K562 (cell line): ENCODE results near the gene JHY. TPM values are rescaled to one million over a fixed set of nuclear protein-coding genes. Genes with fewer than 3 reads are reported as not detected.

Experiments
- ATAC-seq: fragments of 200-7000 bp; cut with Tn5 transposase; 3 replicates; pipeline ENCODE4 v1.9.1; 2020; ENCODE audit warnings: moderate library complexity
- BruUV-seq: library from RNA; stranded (reverse); fragments of 400-500 nt; replicated peaks from 2 replicates; lab custom pipeline; 2021; lab: Mats Ljungman, UMichigan
- CTCF ChIA-PET: fragments of 300-600 bp; formaldehyde crosslinking; extraction: SDS; loops from one replicate; lab custom pipeline; 2021; ENCODE audit warnings: low intra/inter-chr PET ratio; lab: Yijun Ruan, JAX
- POLR2A ChIA-PET: fragments of 300-600, 350-650 bp; sonication (Branson Sonifier 250); formaldehyde crosslinking; extraction: SDS; loops from one replicate; lab custom pipeline; 2021; ENCODE audit warnings: antibody characterized with exemption, inconsistent platforms; lab: Yijun Ruan, JAX
- DNase-seq, 4 experiments: peaks; one replicate each; pipeline versions ENCODE4 v3.0.0 to v3.0.0-alpha.2; 2011 to 2018; ENCODE audit warnings: low spot score in 3 of 4, mixed read lengths in 3 of 4; ENCODE audit errors: extremely low read depth in 1 of 4
- FAIRE-seq: peaks from 2 replicates; lab custom pipeline; 2011; peaks lifted over from hg19 to GRCh38; lab: Jason Lieb, UNC
- H2AFZ ChIP-seq: 2 replicates; pipeline ENCODE4 v1.6.0; 2011; ENCODE audit warnings: low read depth, low read length, control low read depth, inconsistent platforms
- H3K27ac ChIP-seq: fragments of 200-600 bp; 3 replicates; pipeline ENCODE4 v1.8.0; 2011; ENCODE audit warnings: low read depth, mild to moderate bottlenecking, control low read depth, inconsistent platforms, low read length, moderate library complexity, mixed read lengths; ENCODE audit errors: extremely low read depth
- H3K27me3 ChIP-seq, 2 experiments: fragments of 300-600 bp in 1 of 2; 2 replicates in 1 of 2; 3 replicates in 1 of 2; pipeline versions ENCODE4 v1.6.0 to v1.8.0; 2011; ENCODE audit warnings: inconsistent platforms in 2 of 2, low read length in 2 of 2, mild to moderate bottlenecking in 1 of 2, mixed read lengths in 1 of 2, moderate library complexity in 1 of 2; ENCODE audit not compliant: control insufficient read depth in 2 of 2, insufficient read depth in 2 of 2
- H3K36me3 ChIP-seq: fragments of 300-600 bp; 3 replicates; pipeline ENCODE4 v1.8.0; 2011; ENCODE audit warnings: mild to moderate bottlenecking, low read length, inconsistent platforms; ENCODE audit not compliant: control insufficient read depth, insufficient read depth
- H3K4me1 ChIP-seq, 2 experiments: fragments of 200-600 bp in 1 of 2; replicated peaks in 1 of 2; 2 replicates in 1 of 2; 3 replicates in 1 of 2; pipeline versions ENCODE4 v1.5.1 to v1.8.0; 2011; ENCODE audit warnings: inconsistent platforms in 2 of 2, low read length in 2 of 2, mild to moderate bottlenecking in 1 of 2, mixed read lengths in 1 of 2, moderate library complexity in 1 of 2; ENCODE audit not compliant: control insufficient read depth in 2 of 2, insufficient read depth in 2 of 2
- H3K4me2 ChIP-seq: 2 replicates; pipeline ENCODE4 v1.6.1; 2011; ENCODE audit warnings: low read length, control low read depth, inconsistent platforms, mixed read lengths; ENCODE audit not compliant: insufficient read depth
- H3K4me3 ChIP-seq: fragments of 200-600 bp; sonication (generic), shearing (Covaris generic); 2 replicates; pipeline ENCODE4 v1.5.1; 2016; ENCODE audit warnings: control low read depth, inconsistent platforms
- H3K79me2 ChIP-seq: fragments of 200-600 bp; 3 replicates; pipeline ENCODE4 v1.8.0; 2011; ENCODE audit warnings: low read length, inconsistent platforms; ENCODE audit not compliant: control insufficient read depth, insufficient read depth
- H3K9ac ChIP-seq, 2 experiments: 2 replicates each; pipeline versions ENCODE4 v1.6.0 to v1.6.1; 2011; ENCODE audit warnings: low read depth in 2 of 2, low read length in 2 of 2, control low read depth in 1 of 2, inconsistent platforms in 1 of 2, mild to moderate bottlenecking in 1 of 2, mixed read lengths in 1 of 2; ENCODE audit not compliant: insufficient read depth in 1 of 2
- H3K9me1 ChIP-seq: one replicate; pipeline ENCODE4 v1.6.0; 2011; ENCODE audit warnings: inconsistent platforms, mild to moderate bottlenecking, low read length, moderate library complexity; ENCODE audit not compliant: control insufficient read depth, insufficient read depth
- H3K9me3 ChIP-seq: replicated peaks from 2 replicates; pipeline ENCODE4 v1.5.1; 2011; ENCODE audit warnings: low read depth, low read length, inconsistent platforms; ENCODE audit not compliant: control insufficient read depth, insufficient read depth
- H4K20me1 ChIP-seq: replicated peaks from 2 replicates; pipeline ENCODE4 v1.6.1; 2011; ENCODE audit warnings: low read length, inconsistent platforms, mixed read lengths; ENCODE audit not compliant: control insufficient read depth, insufficient read depth
- FOXK2 ChIP-seq, 2 experiments: fragments of 450-650 bp; IDR thresholded peaks in 1 of 2; conservative IDR thresholded peaks in 1 of 2; 2 replicates each; pipeline ENCODE4 v1.6.1; 2016; ENCODE audit warnings: low read depth in 2 of 2, mild to moderate bottlenecking in 1 of 2
- NFE2 ChIP-seq: IDR thresholded peaks from 2 replicates; pipeline ENCODE4 v1.6.1; 2014; ENCODE audit warnings: antibody characterized with exemption, low read depth
- PATZ1 ChIP-seq: fragments of 250-450 bp; sonication (Bioruptor Pico); IDR thresholded peaks from 2 replicates; pipeline ENCODE4 v1.5.0; 2020; ENCODE audit warnings: mild to moderate bottlenecking, borderline replicate concordance
- SMARCB1 ChIP-seq: IDR thresholded peaks from 2 replicates; pipeline ENCODE4 v1.6.1; 2011; ENCODE audit warnings: improper control_type of control experiment, low read depth; ENCODE audit not compliant: insufficient read length
- WGBS: fragments of 100-300 bp; shearing (Covaris generic); methylation state at CpG from one replicate; pipeline ENCODE4 v1.1.6; 2016; ENCODE audit warnings: low coverage, mixed read lengths; ENCODE audit not compliant: insufficient coverage; ENCODE audit errors: missing lambda C conversion rate; 5-methylcytosine and 5-hydroxymethylcytosine counted together
- in situ Hi-C: fragments of 300-500 bp; cut with MboI; formaldehyde crosslinking; loops from 4 replicates; pipeline ENCODE4 v1.15.0; 2018; ENCODE audit warnings: inconsistent platforms, mixed read lengths
- intact Hi-C: fragments of 100-400 bp; cut with micrococcal nuclease; formaldehyde crosslinking; loops from 2 replicates; pipeline ENCODE4 v1.14.2; 2022
- polyA plus RNA-seq, 8 experiments: library from polyadenylated mRNA; depleted of rRNA in 4 of 8; stranded (reverse) in 5 of 8; unstranded in 3 of 8; fragments of >200 nt; fragmentation: Nextera tagmentation in 2 of 8; fragmentation: Illumina TruSeq in 1 of 8; extraction: Ambion mirVana in 2 of 8; extraction: Trizol in 1 of 8; gene quantifications; 2 replicates each; pipeline versions ENCODE4 v1.2.1 to v1.2.3, GENCODE V29; 2011 to 2014; ENCODE audit warnings: inconsistent platforms in 1 of 8, missing spikeins in 1 of 8
- total RNA-seq, 7 experiments: library from RNA; depleted of rRNA in 6 of 7; stranded (reverse); fragments of >200 nt in 6 of 7; fragmentation: Illumina TruSeq in 2 of 7; extraction: Trizol in 2 of 7; gene quantifications; 2 replicates each; pipeline versions ENCODE4 v1.2.1 to v1.2.3, GENCODE V29; 2011 to 2021; ENCODE audit warnings: low replicate concordance in 1 of 7
- TF ChIP-seq, protein P1 (sequence below): fragments of 250-450 bp; sonication (Bioruptor Pico); IDR thresholded peaks from 2 replicates; pipeline ENCODE4 v1.8.0; 2022; ENCODE audit warnings: inconsistent platforms, mild to moderate bottlenecking, moderate library complexity, borderline replicate concordance
- TF ChIP-seq, protein P2 (sequence below): fragments of 450-650 bp; conservative IDR thresholded peaks from 2 replicates; pipeline ENCODE4 v1.6.1; 2016; ENCODE audit warnings: missing genetic modification characterization, low read depth, mild to moderate bottlenecking, missing compliant biosample characterization, moderate library complexity

The JHY gene
- total and polyA plus RNA-seq, 9 of the 15 experiments (the other 6 are each of a cell fraction or from before 2014, with no cell fraction given): not detected

DNA sequence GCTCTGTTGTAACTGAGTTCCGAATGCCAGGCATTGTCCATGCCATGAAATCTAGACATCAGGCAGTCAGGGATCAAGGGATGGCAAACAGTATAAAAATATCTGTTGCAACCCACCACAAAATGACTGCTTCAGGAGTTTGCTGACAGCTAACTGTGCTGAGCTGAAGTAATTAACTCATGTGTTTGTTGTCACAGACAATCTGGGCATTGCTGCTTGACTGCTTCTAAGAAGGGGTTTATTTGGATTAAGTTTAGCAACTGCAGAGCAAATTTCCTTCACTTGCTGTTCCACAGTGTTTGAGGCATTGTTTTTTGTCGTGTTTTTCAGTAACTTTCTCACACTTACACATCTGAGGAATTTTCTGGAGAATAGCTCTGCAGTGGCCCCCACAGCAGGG is 68.7 kb downstream of the JHY start:
- no peak overlapping the region for H3K27ac ChIP-seq
- in situ Hi-C loops (no loop called here), intact Hi-C loops (no loop called here)
- H3K9me1 ChIP-seq: no peaks in the 10 kb centered on the region
- no peak overlapping the region for H2AFZ ChIP-seq
- ChIA-PET POLR2A (no interaction called here), CTCF (no interaction called here)
- WGBS: 0% methylated on average over 2 of the region's 2 CpGs
- FAIRE-seq: no peak
- H4K20me1 ChIP-seq: no peaks in the 10 kb centered on the region
- TF ChIP-seq, protein P1, sequence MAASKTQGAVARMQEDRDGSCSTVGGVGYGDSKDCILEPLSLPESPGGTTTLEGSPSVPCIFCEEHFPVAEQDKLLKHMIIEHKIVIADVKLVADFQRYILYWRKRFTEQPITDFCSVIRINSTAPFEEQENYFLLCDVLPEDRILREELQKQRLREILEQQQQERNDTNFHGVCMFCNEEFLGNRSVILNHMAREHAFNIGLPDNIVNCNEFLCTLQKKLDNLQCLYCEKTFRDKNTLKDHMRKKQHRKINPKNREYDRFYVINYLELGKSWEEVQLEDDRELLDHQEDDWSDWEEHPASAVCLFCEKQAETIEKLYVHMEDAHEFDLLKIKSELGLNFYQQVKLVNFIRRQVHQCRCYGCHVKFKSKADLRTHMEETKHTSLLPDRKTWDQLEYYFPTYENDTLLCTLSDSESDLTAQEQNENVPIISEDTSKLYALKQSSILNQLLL (CRISPR knock-in tag): no peak
- no peak for TF ChIP-seq PATZ1 (CRISPR knock-in tag)
- TF ChIP-seq SMARCB1: no peak
- TF ChIP-seq, protein P2, sequence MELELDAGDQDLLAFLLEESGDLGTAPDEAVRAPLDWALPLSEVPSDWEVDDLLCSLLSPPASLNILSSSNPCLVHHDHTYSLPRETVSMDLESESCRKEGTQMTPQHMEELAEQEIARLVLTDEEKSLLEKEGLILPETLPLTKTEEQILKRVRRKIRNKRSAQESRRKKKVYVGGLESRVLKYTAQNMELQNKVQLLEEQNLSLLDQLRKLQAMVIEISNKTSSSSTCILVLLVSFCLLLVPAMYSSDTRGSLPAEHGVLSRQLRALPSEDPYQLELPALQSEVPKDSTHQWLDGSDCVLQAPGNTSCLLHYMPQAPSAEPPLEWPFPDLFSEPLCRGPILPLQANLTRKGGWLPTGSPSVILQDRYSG: no peak
- no peak for TF ChIP-seq NFE2
- no peak for TF ChIP-seq FOXK2 (conservative IDR thresholded peaks at IDR 0.05 in 1 of 2, IDR thresholded peaks at IDR 0.05 in 1 of 2; ENCODE audit: low read depth in 2 of 2)
- no peak for DNase-seq
- ATAC-seq: no peak
- no peaks in the 10 kb centered on the region for H3K79me2 ChIP-seq
- no TSS peak for BruUV-seq
- no peaks in the 10 kb centered on the region for H3K36me3 ChIP-seq
- H3K4me2 ChIP-seq: no peak overlapping the region
- no peak overlapping the region for H3K4me3 ChIP-seq
- no peak overlapping the region for H3K9ac ChIP-seq
- no peaks in the 10 kb centered on the region for H3K4me1 ChIP-seq
- H3K27me3 ChIP-seq: peaks cover 0 to 6% of the 10 kb centered on the region in 2 experiments; a peak in 2 of 5 replicates
- H3K9me3 ChIP-seq: no peaks in the 10 kb centered on the region
